Activated B cell treated with CpG ODN at 0.5 μM for 24 hours (primary cell): ENCODE results near the gene LAG3. TPM values are rescaled to one million over a fixed set of nuclear protein-coding genes. Genes with fewer than 3 reads are reported as not detected.
A peak's percentile ranks its signal among the peaks of the same experiment; 100 is the strongest.

Experiments used
- ATAC-seq: fragments of 200-7000 bp; cut with Tn5 transposase; one replicate; pipeline ENCODE4 v1.10.0; 2021; ENCODE audit warnings: low read depth, mild to moderate bottlenecking, moderate library complexity
- CTCF ChIA-PET: fragments of 350-600 bp; sonication (Branson Sonifier 250); formaldehyde crosslinking; loops from one replicate; lab custom pipeline; 2021; ENCODE audit warnings: antibody characterized with exemption; lab: Charles Lee
- POLR2A ChIA-PET: fragments of 350-600 bp; sonication (Branson Sonifier 250); formaldehyde crosslinking; loops from one replicate; lab custom pipeline; 2021; ENCODE audit warnings: antibody characterized with exemption; lab: Charles Lee
- DNase-seq: peaks from one replicate; pipeline ENCODE4 v3.0.0; 2022
- H3K27ac Mint-ChIP-seq: one replicate; pipeline ENCODE4 v1.8.0; 2020; ENCODE audit warnings: mixed read lengths
- H3K27me3 Mint-ChIP-seq: one replicate; pipeline ENCODE4 v1.8.0; 2021; ENCODE audit warnings: mixed read lengths
- H3K36me3 Mint-ChIP-seq: one replicate; pipeline ENCODE4 v1.8.0; 2021; ENCODE audit warnings: low read depth, mixed read lengths
- H3K4me1 Mint-ChIP-seq: one replicate; pipeline ENCODE4 v1.8.0; 2021; ENCODE audit warnings: mixed read lengths
- H3K4me3 Mint-ChIP-seq: one replicate; pipeline ENCODE4 v1.8.0; 2020; ENCODE audit warnings: mild to moderate bottlenecking, mixed read lengths
- H3K9me3 Mint-ChIP-seq: one replicate; pipeline ENCODE4 v1.8.0; 2020; ENCODE audit warnings: mixed read lengths
- CTCF ChIP-seq: fragments of 200-600 bp; IDR thresholded peaks from one replicate; pipeline ENCODE4 v1.8.0; 2022; ENCODE audit warnings: antibody characterized with exemption, mild to moderate bottlenecking
- intact Hi-C: fragments of 100-400 bp; cut with micrococcal nuclease; formaldehyde crosslinking; loops from one replicate; pipeline ENCODE4 v1.15.1; 2024
- total RNA-seq: library from RNA; stranded (reverse); gene quantifications from 2 replicates; pipeline ENCODE4 v1.2.3, GENCODE V29; 2022

The LAG3 gene
- total RNA-seq, 1 donor from 2014 or later = not detected

- DNase-seq = no peak
- intact Hi-C loops = loop anchor here (1.0 kb wide), 1 partner anchor 150 kb away; no protein-coding TSS in a partner anchor
- TF ChIP-seq CTCF = no peak
- no peaks in the 10 kb centered on the region for H3K36me3 Mint-ChIP-seq
- peaks cover 33% of the 10 kb centered on the region for H3K4me1 Mint-ChIP-seq
- H3K27ac Mint-ChIP-seq = no peak overlapping the region
- H3K4me3 Mint-ChIP-seq = peak overlapping the region; percentile 88
- no peak for ATAC-seq
- ChIA-PET POLR2A (interaction anchor here (0.6 to 2.9 kb wide), 10 partner anchors 11 to 111 kb away, joined by 3 to 26 read pairs (median 4); partner anchors contain the start of genes CDCA3, COPS7A, MLF2 and ZNF384), CTCF (interaction anchor here (0.8 to 3.2 kb wide), 17 partner anchors 9 to 213 kb away, joined by 3 to 64 read pairs (median 4); partner anchors contain the start of genes COPS7A, MLF2 and ZNF384)
- no peaks in the 10 kb centered on the region for H3K9me3 Mint-ChIP-seq
- peaks cover 53% of the 10 kb centered on the region for H3K27me3 Mint-ChIP-seq
Observed at GRCh38 chr12:6767353-6768319, 4.7 kb upstream of the LAG3 start.

GRCh38 chr12:6768437-6768914, 3.8 kb upstream of the LAG3 start:
- ChIA-PET POLR2A (interaction anchor here (1.6 kb wide), 1 partner anchor 45 kb away, joined by 3 read pairs; the partner anchor contains the start of gene COPS7A), CTCF (interaction anchor here (1.1 kb wide), 1 partner anchor 9 kb away, joined by 3 read pairs; no protein-coding TSS in a partner anchor)
- intact Hi-C loops = no loop called here
- Mint-ChIP-seq H3K4me1 (peaks cover 36% of the 10 kb centered on the region), H3K27ac (peak overlapping the region; percentile 25), H3K36me3 (no peaks in the 10 kb centered on the region), H3K4me3 (peak overlapping the region; percentile 21), H3K9me3 (no peaks in the 10 kb centered on the region), H3K27me3 (peaks cover 57% of the 10 kb centered on the region)
- no peak for ATAC-seq
- no peak for DNase-seq
- TF ChIP-seq CTCF = no peak

DNA sequence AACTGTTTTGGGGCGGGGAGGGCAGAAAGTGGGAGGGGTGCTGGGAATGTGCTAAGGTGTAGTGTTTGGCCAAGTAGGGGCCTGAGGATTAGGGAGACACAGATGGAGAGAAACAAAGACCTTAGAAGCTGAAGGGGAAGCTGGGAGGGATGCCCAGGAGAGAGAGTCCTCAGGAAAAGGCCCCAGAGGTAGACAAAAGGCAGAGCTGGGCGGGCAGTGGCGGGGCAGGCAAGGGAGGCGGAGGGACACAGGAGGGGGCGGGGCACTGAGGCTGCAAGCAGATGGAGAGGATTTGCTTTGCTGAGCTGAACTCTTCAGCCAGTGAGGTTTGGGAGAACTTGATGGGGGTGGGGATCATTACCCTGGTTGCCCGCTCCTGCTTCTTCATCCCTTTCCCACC, 3.3 kb upstream of the LAG3 start:
- POLR2A ChIA-PET = no interaction called here
- Mint-ChIP-seq H3K27ac (no peak overlapping the region), H3K4me1 (peaks cover 36% of the 10 kb centered on the region), H3K27me3 (peaks cover 58% of the 10 kb centered on the region), H3K9me3 (no peaks in the 10 kb centered on the region), H3K4me3 (no peak overlapping the region), H3K36me3 (no peaks in the 10 kb centered on the region)
- no peak for ATAC-seq
- intact Hi-C loops = no loop called here
- CTCF ChIA-PET = no interaction called here
- DNase-seq = no peak
- no peak for TF ChIP-seq CTCF

DNA sequence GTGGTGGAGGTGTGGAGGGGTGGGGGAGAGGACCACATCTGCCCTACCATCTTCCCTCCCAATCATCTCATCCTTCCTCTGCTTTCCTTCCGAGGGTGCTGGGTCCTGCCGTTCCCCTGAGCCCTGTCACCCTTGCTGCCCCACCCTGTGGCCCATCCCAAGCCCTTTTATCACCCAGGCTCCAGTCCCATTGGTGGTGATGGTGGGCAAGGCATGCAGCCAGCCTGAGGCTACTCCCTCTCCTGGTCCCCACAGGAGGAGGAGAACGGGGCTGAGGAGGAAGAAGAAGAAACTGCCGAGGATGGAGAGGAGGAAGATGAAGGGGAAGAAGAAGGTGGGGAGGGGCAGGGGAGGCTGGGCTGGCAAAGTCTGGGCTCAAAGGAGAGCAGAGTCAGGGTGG, 2.7 kb upstream of the LAG3 start:
- ATAC-seq (no peak), DNase-seq (no peak)
- Mint-ChIP-seq H3K4me1 (peaks cover 30% of the 10 kb centered on the region), H3K27me3 (peaks cover 60% of the 10 kb centered on the region), H3K4me3 (no peak overlapping the region), H3K36me3 (no peaks in the 10 kb centered on the region), H3K27ac (no peak overlapping the region), H3K9me3 (no peaks in the 10 kb centered on the region)
- intact Hi-C loops = no loop called here
- ChIA-PET POLR2A (no interaction called here), CTCF (no interaction called here)
- TF ChIP-seq CTCF = no peak

- H3K4me1 Mint-ChIP-seq = peaks cover 29% of the 10 kb centered on the region
- TF ChIP-seq CTCF = no peak
- ATAC-seq (no peak), DNase-seq (no peak)
- H3K27ac Mint-ChIP-seq = no peak overlapping the region
- no peaks in the 10 kb centered on the region for H3K9me3 Mint-ChIP-seq
- H3K4me3 Mint-ChIP-seq = no peak overlapping the region
- no peaks in the 10 kb centered on the region for H3K36me3 Mint-ChIP-seq
- intact Hi-C loops = no loop called here
- POLR2A ChIA-PET = interaction anchor here (2.4 kb wide), 1 partner anchor 17 kb away, joined by 8 read pairs; the partner anchor contains the start of gene MLF2
- peaks cover 62% of the 10 kb centered on the region for H3K27me3 Mint-ChIP-seq
- CTCF ChIA-PET = no interaction called here
Observed at GRCh38 chr12:6770094-6770493, 2.2 kb upstream of the LAG3 start.
